ENCODE data around the gene SPRR2D. TPM values are rescaled to one million over a fixed set of nuclear protein-coding genes. Genes with fewer than 3 reads are reported as not detected.
"Not testable (repeated sequence)": the region's sequence is repeated elsewhere in the genome, so short reads cannot be mapped to it uniquely, and the experiment has no call there.

SPRR2D gene
- total RNA-seq, 1 donor from 2014 or later = not detected

- DNase-seq (ENCODE audit: extremely low read depth, low read depth, low spot score) = not testable (repeated sequence)
Measured at GRCh38 chr1:153021829-153022228, 19.1 kb downstream of the SPRR2D start.

- DNase-seq (ENCODE audit: extremely low read depth, low read depth, low spot score) = not testable (repeated sequence)
Measured at GRCh38 chr1:153011235-153011758, 29.6 kb downstream of the SPRR2D start.

- DNase-seq (ENCODE audit: extremely low read depth, low read depth, low spot score) = no peak
Measured at GRCh38 chr1:153001382-153001781, 39.5 kb downstream of the SPRR2D start, which contains the start of gene SPRR3. Gene SPRR3, plus strand, starts transcription at chr1:153001749. Its CDS starts 1,272 bp downstream, at chr1:153003021.

DNA sequence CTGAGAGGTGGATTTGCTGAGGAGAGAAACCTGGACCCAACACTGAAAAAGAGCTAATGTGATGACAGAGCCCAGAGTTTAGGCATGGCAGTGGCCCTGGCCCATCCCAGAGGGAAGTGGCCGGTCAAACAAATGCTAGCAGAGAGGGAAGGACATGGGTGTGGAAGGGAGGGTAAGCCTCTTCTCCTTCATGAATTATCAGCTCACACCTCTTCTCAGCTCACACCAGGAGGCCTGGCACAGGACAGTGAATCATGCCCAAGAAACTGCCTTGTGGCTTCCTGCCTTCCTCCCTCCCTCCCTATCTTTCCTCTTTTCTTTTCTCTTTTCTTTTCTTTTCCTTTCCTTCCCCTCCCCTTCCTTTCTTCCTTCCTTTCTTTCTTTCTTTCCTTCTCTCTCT lies 40.6 kb downstream of the SPRR2D start:
- DNase-seq (ENCODE audit: extremely low read depth, low read depth, low spot score) = no peak

DNA sequence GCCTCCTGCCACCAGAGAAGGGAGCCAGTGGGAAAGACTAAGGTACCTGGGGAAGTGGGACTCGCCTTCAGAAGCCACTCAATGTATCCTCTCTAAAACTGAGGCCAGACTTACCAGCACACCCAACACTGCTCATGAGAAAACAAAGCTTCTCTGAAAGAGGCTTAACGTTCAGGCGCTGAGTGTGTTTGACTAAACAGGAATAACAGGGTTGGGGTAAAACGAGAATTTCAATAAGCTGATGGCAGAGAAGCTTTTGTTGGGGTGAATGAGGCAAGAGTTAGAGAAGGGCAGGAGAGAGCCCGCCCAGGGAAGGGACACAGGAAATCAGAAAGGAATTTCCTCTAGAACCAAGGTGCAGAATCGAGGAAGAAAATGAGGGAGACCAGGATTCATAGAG lies 41.1 kb downstream of the SPRR2D start:
- DNase-seq (ENCODE audit: extremely low read depth, low read depth, low spot score) = no peak

DNA sequence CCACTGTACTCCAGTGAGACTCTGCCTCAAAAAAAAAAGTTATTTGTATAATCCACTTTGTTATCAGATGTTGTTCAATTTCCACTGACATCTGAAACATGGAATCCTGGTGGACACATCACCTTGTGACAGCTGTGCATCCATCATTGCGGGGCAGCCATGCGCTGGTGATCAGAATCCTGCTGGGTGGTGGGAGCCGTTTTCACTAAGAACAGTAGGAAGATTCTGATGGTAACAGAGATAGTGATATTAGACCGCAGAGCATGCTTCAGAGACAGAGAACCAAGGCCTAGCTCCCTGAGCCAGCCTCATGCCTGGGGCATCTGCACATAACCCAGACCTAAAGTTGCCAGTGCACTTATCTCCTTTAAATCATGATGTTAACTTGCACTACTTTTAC lies 42.4 kb downstream of the SPRR2D start:
- no peak for DNase-seq (ENCODE audit: extremely low read depth, low read depth, low spot score)

DNA sequence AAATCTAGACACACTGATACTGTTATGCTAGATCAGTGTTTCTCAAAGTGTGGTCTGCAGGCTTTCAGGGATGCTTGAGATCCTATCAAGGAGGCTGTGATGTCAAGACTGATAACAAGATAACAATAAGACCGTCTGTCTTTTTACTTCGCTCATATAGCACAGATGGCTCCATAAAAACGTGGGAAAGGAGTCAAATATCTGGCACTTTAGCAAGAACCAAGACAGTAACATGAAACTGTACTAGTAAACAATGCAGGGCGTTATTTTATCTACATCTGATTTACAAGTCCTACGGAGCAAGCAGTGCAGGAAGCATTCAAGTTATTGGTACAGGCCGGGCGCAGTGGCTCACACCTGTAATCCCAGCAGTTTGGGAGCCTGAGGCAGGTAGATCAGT lies 43.0 kb downstream of the SPRR2D start:
- DNase-seq (ENCODE audit: extremely low read depth, low read depth, low spot score) = no peak

- DNase-seq (ENCODE audit: extremely low read depth, low read depth, low spot score) = no peak
Measured at GRCh38 chr1:152996633-152997400, 44.1 kb downstream of the SPRR2D start.

GRCh38 chr1:152995842-152996241 lies 45.1 kb downstream of the SPRR2D start:
- no peak for DNase-seq (ENCODE audit: extremely low read depth, low read depth, low spot score)

DNA sequence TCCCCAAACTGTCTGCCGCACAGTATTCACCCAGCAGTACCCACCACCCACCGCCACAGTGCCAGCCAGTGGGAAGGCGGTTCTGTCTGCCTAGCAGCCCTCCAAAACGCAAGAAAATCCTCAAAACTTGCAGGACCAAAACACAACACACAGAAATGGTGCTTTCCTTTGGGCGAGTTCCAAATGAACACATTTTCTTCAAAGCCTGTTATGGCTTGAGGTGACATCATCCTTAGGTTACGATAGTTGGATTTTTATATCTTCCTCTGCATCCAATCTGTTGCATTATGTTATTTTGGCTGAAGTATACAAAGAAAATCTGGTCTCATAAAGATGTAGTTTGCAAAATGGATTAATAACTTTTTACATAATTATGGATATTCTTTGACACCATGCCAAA lies 47.7 kb downstream of the SPRR2D start:
- DNase-seq (ENCODE audit: extremely low read depth, low read depth, low spot score) = no peak

Other genes with a start within 250 kb of the SPRR2D start
- gene LCE1D, start 244.4 kb downstream of the SPRR2D start, total RNA-seq = not detected in 2 replicates
- gene LCE1C, start 234.5 kb downstream of the SPRR2D start, total RNA-seq = not detected in 2 replicates
- gene LCE1B, start 229.1 kb downstream of the SPRR2D start, total RNA-seq = not detected in 2 replicates
- not detected in 2 replicates for gene LCE1A, start 213.6 kb downstream of the SPRR2D start, total RNA-seq
- not detected in 2 replicates for gene LCE6A, start 198.3 kb downstream of the SPRR2D start, total RNA-seq
- not detected in 2 replicates for gene LCE7A, start 181.1 kb downstream of the SPRR2D start, total RNA-seq
- not detected in 2 replicates for gene SMCP, start 162.8 kb downstream of the SPRR2D start, total RNA-seq
- gene IVL, start 132.6 kb downstream of the SPRR2D start, total RNA-seq = not detected in 2 replicates
- not detected in 2 replicates for gene SPRR5, start 93.9 kb downstream of the SPRR2D start, total RNA-seq
- gene SPRR4, start 70.5 kb downstream of the SPRR2D start, total RNA-seq = not detected in 2 replicates
- gene SPRR1A, start 57.0 kb downstream of the SPRR2D start, total RNA-seq = not detected in 2 replicates
- gene SPRR3, start 39.4 kb downstream of the SPRR2D start, total RNA-seq = not detected in 2 replicates
- gene SPRR1B, start 9.9 kb downstream of the SPRR2D start, total RNA-seq = not detected in 2 replicates
- not detected in 2 replicates for gene SPRR2A, start 16.4 kb upstream of the SPRR2D start, total RNA-seq
- not detected in 2 replicates for gene SPRR2B, start 30.5 kb upstream of the SPRR2D start, total RNA-seq
- not detected in 2 replicates for gene SPRR2E, start 53.4 kb upstream of the SPRR2D start, total RNA-seq
- gene SPRR2F, start 72.4 kb upstream of the SPRR2D start, total RNA-seq = not detected in 2 replicates
- gene SPRR2G, start 109.8 kb upstream of the SPRR2D start, total RNA-seq = not detected in 2 replicates
- not detected in 2 replicates for gene LELP1, start 162.3 kb upstream of the SPRR2D start, total RNA-seq
- not detected in 2 replicates for gene PRR9, start 176.5 kb upstream of the SPRR2D start, total RNA-seq
- not detected in 2 replicates for gene LORICRIN, start 218.6 kb upstream of the SPRR2D start, total RNA-seq

Data from glomerular endothelial cell (primary cell).